Measurements from ENCODE around the gene POC1A.

DNA sequence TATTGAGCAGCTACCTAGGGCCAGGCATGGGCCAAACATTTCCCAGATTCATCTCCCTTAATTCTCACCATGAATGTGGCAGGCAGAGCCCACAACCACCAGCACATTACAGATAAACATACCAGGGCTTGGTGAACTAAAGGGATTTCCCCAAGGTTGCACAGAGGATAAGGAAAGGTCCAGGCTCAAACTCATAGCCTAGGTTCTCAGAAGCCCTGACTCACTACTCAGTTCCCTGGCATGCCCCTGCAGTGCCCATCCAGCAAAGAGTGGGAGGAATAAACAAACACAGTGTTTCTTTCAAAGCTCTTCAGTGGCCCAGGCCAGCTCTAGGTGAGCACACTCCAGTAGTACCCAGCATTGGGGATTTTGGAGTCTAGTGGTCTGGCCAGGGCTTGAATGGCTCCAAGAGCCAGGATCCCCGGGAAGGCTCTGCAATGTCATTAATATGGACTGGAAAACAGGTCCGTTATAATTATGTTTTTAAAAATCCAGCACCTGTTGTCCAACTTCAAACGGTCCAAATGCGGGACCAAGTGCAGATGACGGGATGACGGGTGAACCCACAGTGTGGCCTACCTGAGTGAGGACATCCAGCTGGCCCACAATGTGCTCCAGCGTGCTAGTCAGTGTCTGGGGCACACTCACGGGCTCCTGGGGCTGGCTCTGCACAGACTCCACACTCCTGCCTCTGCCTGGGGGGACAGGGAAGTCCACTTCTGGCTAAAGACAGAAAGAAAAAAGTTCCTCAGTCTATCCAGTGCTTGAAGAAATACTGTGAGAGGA is 58.0 kb downstream of the POC1A start:
- TF ChIP-seq, protein P1, sequence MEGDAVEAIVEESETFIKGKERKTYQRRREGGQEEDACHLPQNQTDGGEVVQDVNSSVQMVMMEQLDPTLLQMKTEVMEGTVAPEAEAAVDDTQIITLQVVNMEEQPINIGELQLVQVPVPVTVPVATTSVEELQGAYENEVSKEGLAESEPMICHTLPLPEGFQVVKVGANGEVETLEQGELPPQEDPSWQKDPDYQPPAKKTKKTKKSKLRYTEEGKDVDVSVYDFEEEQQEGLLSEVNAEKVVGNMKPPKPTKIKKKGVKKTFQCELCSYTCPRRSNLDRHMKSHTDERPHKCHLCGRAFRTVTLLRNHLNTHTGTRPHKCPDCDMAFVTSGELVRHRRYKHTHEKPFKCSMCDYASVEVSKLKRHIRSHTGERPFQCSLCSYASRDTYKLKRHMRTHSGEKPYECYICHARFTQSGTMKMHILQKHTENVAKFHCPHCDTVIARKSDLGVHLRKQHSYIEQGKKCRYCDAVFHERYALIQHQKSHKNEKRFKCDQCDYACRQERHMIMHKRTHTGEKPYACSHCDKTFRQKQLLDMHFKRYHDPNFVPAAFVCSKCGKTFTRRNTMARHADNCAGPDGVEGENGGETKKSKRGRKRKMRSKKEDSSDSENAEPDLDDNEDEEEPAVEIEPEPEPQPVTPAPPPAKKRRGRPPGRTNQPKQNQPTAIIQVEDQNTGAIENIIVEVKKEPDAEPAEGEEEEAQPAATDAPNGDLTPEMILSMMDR (tag by site-specific recombination; IDR thresholded peaks at IDR 0.05): no peak
- TF ChIP-seq, protein P2, sequence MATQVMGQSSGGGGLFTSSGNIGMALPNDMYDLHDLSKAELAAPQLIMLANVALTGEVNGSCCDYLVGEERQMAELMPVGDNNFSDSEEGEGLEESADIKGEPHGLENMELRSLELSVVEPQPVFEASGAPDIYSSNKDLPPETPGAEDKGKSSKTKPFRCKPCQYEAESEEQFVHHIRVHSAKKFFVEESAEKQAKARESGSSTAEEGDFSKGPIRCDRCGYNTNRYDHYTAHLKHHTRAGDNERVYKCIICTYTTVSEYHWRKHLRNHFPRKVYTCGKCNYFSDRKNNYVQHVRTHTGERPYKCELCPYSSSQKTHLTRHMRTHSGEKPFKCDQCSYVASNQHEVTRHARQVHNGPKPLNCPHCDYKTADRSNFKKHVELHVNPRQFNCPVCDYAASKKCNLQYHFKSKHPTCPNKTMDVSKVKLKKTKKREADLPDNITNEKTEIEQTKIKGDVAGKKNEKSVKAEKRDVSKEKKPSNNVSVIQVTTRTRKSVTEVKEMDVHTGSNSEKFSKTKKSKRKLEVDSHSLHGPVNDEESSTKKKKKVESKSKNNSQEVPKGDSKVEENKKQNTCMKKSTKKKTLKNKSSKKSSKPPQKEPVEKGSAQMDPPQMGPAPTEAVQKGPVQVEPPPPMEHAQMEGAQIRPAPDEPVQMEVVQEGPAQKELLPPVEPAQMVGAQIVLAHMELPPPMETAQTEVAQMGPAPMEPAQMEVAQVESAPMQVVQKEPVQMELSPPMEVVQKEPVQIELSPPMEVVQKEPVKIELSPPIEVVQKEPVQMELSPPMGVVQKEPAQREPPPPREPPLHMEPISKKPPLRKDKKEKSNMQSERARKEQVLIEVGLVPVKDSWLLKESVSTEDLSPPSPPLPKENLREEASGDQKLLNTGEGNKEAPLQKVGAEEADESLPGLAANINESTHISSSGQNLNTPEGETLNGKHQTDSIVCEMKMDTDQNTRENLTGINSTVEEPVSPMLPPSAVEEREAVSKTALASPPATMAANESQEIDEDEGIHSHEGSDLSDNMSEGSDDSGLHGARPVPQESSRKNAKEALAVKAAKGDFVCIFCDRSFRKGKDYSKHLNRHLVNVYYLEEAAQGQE (tag by site-specific recombination; IDR thresholded peaks at IDR 0.05): no peak
- TF ChIP-seq, protein P3, sequence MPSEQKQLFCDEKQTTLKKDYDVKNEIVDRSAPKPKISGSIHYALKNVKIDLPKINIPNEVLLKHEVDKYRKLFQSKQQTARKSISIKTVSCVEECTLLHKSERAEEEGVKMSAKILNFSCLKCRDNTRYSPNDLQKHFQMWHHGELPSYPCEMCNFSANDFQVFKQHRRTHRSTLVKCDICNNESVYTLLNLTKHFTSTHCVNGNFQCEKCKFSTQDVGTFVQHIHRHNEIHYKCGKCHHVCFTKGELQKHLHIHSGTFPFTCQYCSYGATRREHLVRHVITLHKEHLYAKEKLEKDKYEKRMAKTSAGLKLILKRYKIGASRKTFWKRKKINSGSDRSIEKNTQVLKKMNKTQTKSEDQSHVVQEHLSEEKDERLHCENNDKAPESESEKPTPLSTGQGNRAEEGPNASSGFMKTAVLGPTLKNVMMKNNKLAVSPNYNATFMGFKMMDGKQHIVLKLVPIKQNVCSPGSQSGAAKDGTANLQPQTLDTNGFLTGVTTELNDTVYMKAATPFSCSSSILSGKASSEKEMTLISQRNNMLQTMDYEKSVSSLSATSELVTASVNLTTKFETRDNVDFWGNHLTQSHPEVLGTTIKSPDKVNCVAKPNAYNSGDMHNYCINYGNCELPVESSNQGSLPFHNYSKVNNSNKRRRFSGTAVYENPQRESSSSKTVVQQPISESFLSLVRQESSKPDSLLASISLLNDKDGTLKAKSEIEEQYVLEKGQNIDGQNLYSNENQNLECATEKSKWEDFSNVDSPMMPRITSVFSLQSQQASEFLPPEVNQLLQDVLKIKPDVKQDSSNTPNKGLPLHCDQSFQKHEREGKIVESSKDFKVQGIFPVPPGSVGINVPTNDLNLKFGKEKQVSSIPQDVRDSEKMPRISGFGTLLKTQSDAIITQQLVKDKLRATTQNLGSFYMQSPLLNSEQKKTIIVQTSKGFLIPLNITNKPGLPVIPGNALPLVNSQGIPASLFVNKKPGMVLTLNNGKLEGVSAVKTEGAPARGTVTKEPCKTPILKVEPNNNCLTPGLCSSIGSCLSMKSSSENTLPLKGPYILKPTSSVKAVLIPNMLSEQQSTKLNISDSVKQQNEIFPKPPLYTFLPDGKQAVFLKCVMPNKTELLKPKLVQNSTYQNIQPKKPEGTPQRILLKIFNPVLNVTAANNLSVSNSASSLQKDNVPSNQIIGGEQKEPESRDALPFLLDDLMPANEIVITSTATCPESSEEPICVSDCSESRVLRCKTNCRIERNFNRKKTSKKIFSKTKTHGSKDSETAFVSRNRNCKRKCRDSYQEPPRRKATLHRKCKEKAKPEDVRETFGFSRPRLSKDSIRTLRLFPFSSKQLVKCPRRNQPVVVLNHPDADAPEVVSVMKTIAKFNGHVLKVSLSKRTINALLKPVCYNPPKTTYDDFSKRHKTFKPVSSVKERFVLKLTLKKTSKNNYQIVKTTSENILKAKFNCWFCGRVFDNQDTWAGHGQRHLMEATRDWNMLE (tag by site-specific recombination; conservative IDR thresholded peaks at IDR 0.05; ENCODE audit: low read depth): no peak
- TF ChIP-seq, protein P4, sequence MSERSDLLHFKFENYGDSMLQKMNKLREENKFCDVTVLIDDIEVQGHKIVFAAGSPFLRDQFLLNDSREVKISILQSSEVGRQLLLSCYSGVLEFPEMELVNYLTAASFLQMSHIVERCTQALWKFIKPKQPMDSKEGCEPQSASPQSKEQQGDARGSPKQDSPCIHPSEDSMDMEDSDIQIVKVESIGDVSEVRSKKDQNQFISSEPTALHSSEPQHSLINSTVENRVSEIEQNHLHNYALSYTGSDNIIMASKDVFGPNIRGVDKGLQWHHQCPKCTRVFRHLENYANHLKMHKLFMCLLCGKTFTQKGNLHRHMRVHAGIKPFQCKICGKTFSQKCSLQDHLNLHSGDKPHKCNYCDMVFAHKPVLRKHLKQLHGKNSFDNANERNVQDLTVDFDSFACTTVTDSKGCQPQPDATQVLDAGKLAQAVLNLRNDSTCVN (tag by site-specific recombination; optimal IDR thresholded peaks at IDR 0.05): no peak
- no peak for TF ChIP-seq TCF7L2 (IDR thresholded peaks at IDR 0.05; ENCODE audit: borderline replicate concordance, low read depth, low read length)
- no peak for TF ChIP-seq REPIN1 (tag by site-specific recombination; IDR thresholded peaks at IDR 0.05; ENCODE audit: low read depth)
- TF ChIP-seq ZNF670 (tag by site-specific recombination; IDR thresholded peaks at IDR 0.05; ENCODE audit: low read depth): no peak
- TF ChIP-seq OVOL3 (tag by site-specific recombination; IDR thresholded peaks at IDR 0.05): no peak
- no peak for TF ChIP-seq YY1 (tag by site-specific recombination; IDR thresholded peaks at IDR 0.05)
- TF ChIP-seq, protein P5, sequence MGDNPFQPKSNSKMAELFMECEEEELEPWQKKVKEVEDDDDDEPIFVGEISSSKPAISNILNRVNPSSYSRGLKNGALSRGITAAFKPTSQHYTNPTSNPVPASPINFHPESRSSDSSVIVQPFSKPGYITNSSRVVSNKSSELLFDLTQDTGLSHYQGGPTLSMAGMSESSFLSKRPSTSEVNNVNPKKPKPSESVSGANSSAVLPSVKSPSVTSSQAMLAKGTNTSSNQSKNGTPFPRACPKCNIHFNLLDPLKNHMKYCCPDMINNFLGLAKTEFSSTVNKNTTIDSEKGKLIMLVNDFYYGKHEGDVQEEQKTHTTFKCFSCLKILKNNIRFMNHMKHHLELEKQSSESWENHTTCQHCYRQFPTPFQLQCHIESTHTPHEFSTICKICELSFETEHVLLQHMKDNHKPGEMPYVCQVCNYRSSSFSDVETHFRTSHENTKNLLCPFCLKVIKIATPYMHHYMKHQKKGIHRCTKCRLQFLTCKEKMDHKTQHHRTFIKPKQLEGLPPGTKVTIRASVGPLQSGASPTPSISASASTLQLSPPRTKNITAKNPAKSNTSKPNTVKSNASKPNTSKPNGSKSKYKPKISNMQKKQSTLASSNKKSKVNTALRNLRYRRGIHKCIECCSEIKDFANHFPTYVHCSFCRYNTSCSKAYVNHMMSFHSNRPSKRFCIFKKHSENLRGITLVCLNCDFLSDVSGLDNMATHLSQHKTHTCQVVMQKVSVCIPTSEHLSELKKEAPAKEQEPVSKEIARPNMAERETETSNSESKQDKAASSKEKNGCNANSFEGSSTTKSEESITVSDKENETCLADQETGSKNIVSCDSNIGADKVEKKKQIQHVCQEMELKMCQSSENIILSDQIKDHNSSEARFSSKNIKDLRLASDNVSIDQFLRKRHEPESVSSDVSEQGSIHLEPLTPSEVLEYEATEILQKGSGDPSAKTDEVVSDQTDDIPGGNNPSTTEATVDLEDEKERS (tag by site-specific recombination; IDR thresholded peaks at IDR 0.05): no peak
- TF ChIP-seq ZBTB7A (tag by site-specific recombination; IDR thresholded peaks at IDR 0.05; ENCODE audit: low read depth): no peak
- TF ChIP-seq ZNF777 (tag by site-specific recombination; IDR thresholded peaks at IDR 0.05; ENCODE audit: borderline replicate concordance): no peak
- TF ChIP-seq ZNF24 (tag by site-specific recombination; IDR thresholded peaks at IDR 0.05): no peak

Data from HEK293 (cell line).